Astrocyte (in vitro differentiated cells and primary cell): ENCODE data around the gene SRF.

Experiments used
- CTCF ChIP-seq: IDR thresholded peaks from 2 replicates; pipeline ENCODE4 v1.5.1; 2011; ENCODE audit warnings: low read depth, mild to moderate bottlenecking, inconsistent platforms, low read length, moderate library complexity; ENCODE audit not compliant: insufficient read depth
- EZH2 ChIP-seq: IDR thresholded peaks from 2 replicates; pipeline ENCODE4 v1.6.1; 2012; ENCODE audit warnings: mild to moderate bottlenecking, low read length, inconsistent platforms; ENCODE audit not compliant: insufficient read depth

DNA sequence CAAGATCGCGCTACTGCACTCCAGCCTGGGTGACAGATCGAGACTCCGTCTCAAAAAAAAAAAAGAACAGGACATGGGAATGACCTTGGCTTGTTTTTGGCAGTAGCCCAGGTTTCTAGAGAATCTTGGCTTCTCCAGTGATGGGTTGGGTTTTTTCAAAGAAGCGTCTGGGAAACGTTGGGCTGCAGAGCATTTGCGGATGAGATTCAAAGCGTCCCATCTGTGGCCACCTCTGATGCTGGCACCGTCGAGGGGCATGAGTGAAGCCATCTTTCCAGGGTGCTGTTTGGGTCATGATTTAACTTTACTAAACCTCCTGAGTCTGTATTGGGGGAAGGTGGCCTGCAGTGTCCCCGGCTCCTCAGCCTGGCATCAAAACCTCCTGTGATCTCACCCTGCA is 43.2 kb upstream of the SRF start:
- TF ChIP-seq CTCF (no peak), EZH2 (no peak)
